ENCODE measurements around the gene P4HA2. TPM values are rescaled to one million over a fixed set of nuclear protein-coding genes. Genes with fewer than 3 reads are reported as not detected.

The P4HA2 gene
- total RNA-seq, 1 experiment from 2014 or later = 25.1 TPM

DNA sequence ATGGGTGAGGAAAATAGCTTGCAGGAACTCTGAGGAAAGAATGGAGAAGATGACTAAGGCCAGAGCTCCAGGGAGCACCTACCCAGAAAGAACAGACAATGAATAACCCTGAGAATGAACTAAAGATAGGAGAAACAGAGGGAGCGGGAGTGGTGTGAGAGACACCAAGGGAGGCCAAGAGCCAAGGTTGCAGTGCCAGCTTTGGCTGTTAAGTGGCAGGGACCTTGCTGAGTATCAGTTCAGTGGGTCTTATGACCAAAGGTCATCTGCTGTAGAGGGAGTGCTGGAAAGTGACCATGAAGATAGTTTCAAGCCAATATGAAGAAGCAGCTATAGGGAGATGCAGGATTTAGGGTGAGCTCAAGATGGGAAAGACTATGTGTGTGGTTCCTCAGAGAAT lies 16.7 kb downstream of the P4HA2 start:
- H3K9me3 ChIP-seq (ENCODE audit: control insufficient read depth, insufficient read depth, low read depth, low read length) = no peaks in the 10 kb centered on the region
- no peaks in the 10 kb centered on the region for H3K36me3 ChIP-seq (ENCODE audit: control insufficient read depth, insufficient read depth, low read length)
- H3K27ac ChIP-seq (ENCODE audit: low read length) = no peak overlapping the region
- CTCF ChIA-PET = no interaction called here
- no peaks in the 10 kb centered on the region for H3K4me1 ChIP-seq (ENCODE audit: control insufficient read depth, insufficient read depth, low read length)
- ATAC-seq (no peak), DNase-seq (ENCODE audit: low read depth, low spot score) (no peak)
- TF ChIP-seq, protein P1, sequence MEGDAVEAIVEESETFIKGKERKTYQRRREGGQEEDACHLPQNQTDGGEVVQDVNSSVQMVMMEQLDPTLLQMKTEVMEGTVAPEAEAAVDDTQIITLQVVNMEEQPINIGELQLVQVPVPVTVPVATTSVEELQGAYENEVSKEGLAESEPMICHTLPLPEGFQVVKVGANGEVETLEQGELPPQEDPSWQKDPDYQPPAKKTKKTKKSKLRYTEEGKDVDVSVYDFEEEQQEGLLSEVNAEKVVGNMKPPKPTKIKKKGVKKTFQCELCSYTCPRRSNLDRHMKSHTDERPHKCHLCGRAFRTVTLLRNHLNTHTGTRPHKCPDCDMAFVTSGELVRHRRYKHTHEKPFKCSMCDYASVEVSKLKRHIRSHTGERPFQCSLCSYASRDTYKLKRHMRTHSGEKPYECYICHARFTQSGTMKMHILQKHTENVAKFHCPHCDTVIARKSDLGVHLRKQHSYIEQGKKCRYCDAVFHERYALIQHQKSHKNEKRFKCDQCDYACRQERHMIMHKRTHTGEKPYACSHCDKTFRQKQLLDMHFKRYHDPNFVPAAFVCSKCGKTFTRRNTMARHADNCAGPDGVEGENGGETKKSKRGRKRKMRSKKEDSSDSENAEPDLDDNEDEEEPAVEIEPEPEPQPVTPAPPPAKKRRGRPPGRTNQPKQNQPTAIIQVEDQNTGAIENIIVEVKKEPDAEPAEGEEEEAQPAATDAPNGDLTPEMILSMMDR (IDR thresholded peaks at IDR 0.05) = no peak
- TF ChIP-seq POLR2AphosphoS5 (IDR thresholded peaks at IDR 0.05; ENCODE audit: low read depth, low read length) = no peak
- TF ChIP-seq, protein P2, sequence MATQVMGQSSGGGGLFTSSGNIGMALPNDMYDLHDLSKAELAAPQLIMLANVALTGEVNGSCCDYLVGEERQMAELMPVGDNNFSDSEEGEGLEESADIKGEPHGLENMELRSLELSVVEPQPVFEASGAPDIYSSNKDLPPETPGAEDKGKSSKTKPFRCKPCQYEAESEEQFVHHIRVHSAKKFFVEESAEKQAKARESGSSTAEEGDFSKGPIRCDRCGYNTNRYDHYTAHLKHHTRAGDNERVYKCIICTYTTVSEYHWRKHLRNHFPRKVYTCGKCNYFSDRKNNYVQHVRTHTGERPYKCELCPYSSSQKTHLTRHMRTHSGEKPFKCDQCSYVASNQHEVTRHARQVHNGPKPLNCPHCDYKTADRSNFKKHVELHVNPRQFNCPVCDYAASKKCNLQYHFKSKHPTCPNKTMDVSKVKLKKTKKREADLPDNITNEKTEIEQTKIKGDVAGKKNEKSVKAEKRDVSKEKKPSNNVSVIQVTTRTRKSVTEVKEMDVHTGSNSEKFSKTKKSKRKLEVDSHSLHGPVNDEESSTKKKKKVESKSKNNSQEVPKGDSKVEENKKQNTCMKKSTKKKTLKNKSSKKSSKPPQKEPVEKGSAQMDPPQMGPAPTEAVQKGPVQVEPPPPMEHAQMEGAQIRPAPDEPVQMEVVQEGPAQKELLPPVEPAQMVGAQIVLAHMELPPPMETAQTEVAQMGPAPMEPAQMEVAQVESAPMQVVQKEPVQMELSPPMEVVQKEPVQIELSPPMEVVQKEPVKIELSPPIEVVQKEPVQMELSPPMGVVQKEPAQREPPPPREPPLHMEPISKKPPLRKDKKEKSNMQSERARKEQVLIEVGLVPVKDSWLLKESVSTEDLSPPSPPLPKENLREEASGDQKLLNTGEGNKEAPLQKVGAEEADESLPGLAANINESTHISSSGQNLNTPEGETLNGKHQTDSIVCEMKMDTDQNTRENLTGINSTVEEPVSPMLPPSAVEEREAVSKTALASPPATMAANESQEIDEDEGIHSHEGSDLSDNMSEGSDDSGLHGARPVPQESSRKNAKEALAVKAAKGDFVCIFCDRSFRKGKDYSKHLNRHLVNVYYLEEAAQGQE (IDR thresholded peaks at IDR 0.05; ENCODE audit: insufficient read depth in 1 of 2, low read depth in 2 of 2, low read length in 1 of 2) = no peak
- no peak for TF ChIP-seq TCF7L2 (IDR thresholded peaks at IDR 0.05; ENCODE audit: low read depth, low read length)
- no peak for TF ChIP-seq SIN3A (IDR thresholded peaks at IDR 0.05; ENCODE audit: borderline replicate concordance, insufficient read depth, low read depth, low read length)
- in situ Hi-C loops (cut with HindIII; ENCODE audit: low pct_unique_long_range_greater_than_20kb, low sequenced_read_pairs) (no loop called here), intact Hi-C loops (cut with micrococcal nuclease; ENCODE audit: unreplicated experiment) (no loop called here)
- POLR2A ChIA-PET = no interaction called here
- no TSS peak for BruUV-seq (replicated peaks)
- no peak overlapping the region for H3K4me3 ChIP-seq (ENCODE audit: low read depth in 2 of 2, low read length in 2 of 2)
- H3K27me3 ChIP-seq (ENCODE audit: control insufficient read depth, insufficient read depth, low read length) = no peaks in the 10 kb centered on the region

DNA sequence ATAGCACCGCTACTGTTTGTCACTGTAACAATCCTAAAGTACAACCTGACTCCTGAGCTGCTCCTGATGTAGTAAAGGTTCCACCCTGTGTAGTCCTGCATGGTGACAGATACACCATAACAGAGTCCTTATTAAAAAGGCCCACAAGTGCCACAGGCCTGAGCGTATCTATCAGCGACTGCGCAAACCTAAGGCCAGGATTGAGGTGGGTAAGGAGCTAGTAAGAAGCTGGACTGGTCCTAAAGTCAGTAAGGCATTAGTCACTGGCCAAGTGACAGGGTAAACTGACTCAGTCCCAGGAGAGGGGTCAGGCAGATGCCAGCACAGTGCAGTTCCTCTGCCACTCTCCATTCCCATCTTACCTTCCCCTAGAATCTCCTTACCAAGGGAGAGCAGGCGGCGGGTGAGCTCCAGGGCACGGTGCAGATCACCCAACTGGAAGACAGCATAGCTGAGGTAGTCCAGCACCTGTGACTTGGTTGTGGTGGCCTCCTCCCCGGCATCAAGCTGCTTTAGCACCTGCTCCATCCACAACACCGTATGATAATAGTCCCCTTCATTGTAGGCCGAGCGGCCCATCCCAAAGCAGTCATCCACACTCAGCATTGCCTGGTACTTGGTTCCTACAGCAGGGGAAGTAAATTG lies 17.6 kb downstream of the P4HA2 start:
- H3K27me3 ChIP-seq (ENCODE audit: control insufficient read depth, insufficient read depth, low read length) = no peaks in the 10 kb centered on the region
- in situ Hi-C loops (cut with HindIII; ENCODE audit: low pct_unique_long_range_greater_than_20kb, low sequenced_read_pairs) = no loop called here
- ATAC-seq = no peak
- H3K36me3 ChIP-seq (ENCODE audit: control insufficient read depth, insufficient read depth, low read length) = no peaks in the 10 kb centered on the region
- intact Hi-C loops (cut with micrococcal nuclease; ENCODE audit: unreplicated experiment) = no loop called here
- no peak overlapping the region for H3K4me3 ChIP-seq (ENCODE audit: low read depth in 2 of 2, low read length in 2 of 2)
- H3K4me1 ChIP-seq (ENCODE audit: control insufficient read depth, insufficient read depth, low read length) = no peaks in the 10 kb centered on the region
- TF ChIP-seq TCF7L2 (IDR thresholded peaks at IDR 0.05; ENCODE audit: low read depth, low read length) (no peak), POLR2AphosphoS5 (IDR thresholded peaks at IDR 0.05; ENCODE audit: low read depth, low read length) (no peak), SIN3A (IDR thresholded peaks at IDR 0.05; ENCODE audit: borderline replicate concordance, insufficient read depth, low read depth, low read length) (no peak)
- TF ChIP-seq, protein P2 (IDR thresholded peaks at IDR 0.05; ENCODE audit: insufficient read depth in 1 of 2, low read depth in 2 of 2, low read length in 1 of 2) = no peak
- TF ChIP-seq, protein P1 (IDR thresholded peaks at IDR 0.05) = no peak
- no peak for DNase-seq (ENCODE audit: low read depth, low spot score)
- ChIA-PET CTCF (interaction anchor here (0.6 kb wide), 1 partner anchor 28 kb away, joined by 3 read pairs; no protein-coding TSS in a partner anchor), POLR2A (interaction anchor here (0.6 kb wide), 1 partner anchor 223 kb away, joined by 4 read pairs; no protein-coding TSS in a partner anchor)
- no peak overlapping the region for H3K27ac ChIP-seq (ENCODE audit: low read length)
- no TSS peak for BruUV-seq (replicated peaks)
- no peaks in the 10 kb centered on the region for H3K9me3 ChIP-seq (ENCODE audit: control insufficient read depth, insufficient read depth, low read depth, low read length)

All from Panc1 (cell line).